ENCODE data around the gene SLC34A1.

Gene SLC34A1

DNA sequence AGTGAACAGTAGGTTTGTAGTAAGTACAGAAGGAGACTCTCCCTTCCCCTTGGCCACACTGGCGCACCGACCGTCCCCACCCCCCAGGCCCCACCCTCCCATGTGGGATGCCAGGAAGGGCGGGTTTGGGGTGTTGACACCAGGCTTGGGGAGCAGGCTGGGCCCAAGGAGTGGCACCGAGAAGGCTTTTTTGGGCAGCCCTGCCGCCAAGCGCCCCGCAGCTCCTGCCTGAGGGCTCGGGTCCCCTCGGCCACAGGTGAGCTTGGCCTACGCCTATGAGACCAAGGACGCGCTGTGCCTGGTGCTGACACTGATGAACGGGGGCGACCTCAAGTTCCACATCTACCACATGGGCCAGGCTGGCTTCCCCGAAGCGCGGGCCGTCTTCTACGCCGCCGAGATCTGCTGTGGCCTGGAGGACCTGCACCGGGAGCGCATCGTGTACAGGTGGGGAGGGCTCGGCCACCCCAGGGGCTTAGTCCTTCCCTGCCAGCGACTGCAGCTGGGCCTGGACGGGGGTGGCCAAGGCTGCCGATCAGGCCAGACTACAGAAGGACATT lies 49.5 kb downstream of the SLC34A1 start:
- no peak for DNase-seq

DNA sequence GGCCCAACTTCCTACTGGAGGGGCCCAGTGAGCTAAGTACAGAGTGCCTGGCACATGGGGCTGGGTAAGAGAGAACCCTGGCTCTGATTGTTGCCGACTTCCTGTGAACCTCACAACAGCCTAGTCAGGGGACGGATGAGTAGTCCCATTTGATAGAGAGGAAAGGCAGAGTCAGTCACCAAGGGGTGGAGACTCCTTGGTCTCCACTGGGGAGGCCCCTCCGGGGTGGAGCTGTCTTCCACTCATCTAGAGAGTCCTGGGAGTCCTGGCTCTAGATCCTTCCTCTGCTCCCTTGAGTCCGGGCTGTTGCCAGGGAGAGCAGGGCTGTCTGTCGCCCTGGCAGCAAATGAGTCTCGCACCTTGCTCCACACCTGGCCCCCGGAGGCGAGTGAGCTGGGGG lies 50.2 kb downstream of the SLC34A1 start:
- DNase-seq: no peak

DNA sequence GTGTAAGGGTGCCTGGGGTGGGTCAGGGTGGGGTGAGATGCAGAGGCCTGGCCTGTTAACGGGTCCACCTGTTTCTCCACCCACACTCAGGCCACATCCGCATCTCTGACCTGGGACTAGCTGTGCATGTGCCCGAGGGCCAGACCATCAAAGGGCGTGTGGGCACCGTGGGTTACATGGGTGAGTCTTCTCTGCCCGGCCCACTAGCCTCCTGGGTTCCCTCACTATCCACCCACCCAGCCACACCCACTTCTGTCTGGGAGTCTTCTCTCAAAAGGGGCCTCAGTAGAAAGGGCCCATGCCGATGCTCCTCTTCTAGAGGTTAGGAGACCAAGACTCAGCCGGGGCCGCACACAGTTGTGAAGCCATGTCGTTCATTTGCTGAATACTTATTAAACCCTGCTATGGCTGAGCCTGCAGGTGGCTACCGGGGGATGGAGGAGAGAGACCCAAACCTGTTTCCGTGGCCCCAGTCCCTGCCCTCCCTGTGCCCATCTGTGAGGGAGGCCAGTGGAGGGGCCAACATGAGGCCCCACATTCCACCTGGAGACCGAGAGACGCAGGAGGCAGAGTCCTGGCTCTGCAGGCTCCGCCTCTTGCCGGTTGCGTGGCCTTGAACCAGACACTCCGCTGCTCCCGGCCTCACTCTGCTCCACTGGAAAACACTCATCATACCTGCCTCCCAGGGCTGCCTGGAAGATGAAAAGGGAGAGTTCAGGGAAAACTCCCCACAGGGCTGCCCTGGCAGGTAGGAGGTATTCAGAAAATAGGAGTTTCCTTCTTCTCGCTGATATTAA lies 50.9 kb downstream of the SLC34A1 start:
- DNase-seq: no peak

DNA sequence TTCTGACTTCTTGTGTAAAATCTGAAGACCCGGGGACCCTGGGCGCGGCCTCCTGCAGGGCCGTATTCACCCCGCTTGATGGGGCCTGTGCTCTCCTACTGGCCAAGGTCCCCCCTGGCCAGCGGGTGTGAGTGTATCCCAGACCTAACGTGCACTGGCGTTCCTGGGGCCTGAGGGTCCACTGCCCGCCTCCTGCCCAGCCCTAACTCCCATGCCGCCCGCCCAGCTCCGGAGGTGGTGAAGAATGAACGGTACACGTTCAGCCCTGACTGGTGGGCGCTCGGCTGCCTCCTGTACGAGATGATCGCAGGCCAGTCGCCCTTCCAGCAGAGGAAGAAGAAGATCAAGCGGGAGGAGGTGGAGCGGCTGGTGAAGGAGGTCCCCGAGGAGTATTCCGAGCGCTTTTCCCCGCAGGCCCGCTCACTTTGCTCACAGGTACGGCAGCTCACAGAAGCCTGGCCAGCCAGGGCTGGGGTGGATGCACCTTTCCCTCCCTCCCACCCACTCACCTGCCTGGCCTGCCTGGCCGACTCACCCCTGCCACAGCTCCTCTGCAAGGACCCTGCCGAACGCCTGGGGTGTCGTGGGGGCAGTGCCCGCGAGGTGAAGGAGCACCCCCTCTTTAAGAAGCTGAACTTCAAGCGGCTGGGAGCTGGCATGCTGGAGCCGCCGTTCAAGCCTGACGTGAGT lies 51.8 kb downstream of the SLC34A1 start:
- no peak for DNase-seq

DNA sequence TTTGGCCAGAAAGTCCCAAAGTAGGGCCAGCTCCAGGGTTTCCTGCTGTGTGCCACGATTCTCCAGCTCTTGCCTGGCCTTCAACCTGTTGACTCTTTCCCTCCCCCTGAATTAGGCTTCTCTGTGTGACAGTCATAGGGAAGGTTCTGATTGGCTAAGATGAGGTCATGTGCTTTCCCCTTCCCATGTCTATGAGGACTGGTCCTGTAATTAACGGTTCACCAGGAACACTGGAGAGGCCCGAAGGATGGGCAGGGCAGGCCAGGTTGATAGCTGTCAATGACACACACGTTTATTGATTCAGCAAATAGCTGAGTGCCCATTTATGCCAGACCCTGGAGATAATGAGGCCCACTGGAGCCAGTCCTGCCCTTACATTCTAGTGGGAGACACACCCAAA lies 53.4 kb downstream of the SLC34A1 start:
- DNase-seq: no peak

DNA sequence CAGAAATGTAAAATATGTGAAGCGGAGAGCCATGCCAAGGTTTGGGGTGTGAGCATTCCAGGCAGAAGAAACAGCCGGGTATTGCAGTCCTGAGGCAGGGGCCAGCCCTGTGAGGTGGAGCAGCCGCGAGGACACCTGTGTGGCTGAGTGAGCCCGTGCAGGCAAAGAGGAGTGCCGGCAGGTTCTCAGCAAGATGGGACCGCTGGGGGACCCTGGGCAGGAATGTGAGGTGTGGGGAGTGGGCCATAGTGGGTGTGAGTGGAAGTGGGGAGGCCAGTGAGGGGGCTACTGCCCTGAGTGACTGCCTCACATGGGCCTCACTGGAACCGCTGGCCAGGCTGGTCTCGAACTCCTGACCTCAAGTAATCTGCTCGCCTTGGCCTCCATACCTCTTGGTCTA lies 54.2 kb downstream of the SLC34A1 start:
- DNase-seq: no peak

DNA sequence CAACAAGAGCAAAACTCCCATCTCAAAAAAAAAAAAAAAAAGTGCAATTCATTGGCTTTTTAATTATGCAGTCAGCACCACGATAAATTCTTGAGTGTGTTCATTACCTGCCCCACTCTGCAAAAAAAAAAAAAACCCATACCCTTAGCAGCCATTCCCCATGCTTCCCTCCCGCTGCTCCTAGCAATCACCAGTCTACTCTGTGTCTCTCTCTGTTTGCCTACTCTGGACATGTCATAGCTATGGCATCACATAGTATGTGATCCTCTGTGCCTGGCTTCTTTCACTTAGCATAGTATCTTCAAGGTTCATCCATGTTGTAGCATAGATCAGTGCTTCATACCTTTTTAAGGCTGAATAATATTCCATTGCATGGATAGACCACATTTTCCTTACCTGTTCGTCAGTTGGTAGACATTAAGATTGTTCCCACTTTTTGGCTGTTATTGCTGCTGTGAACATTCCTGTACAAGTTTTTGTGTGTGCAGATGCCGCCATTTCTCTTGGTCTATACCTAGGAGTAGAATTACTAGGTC lies 55.4 kb downstream of the SLC34A1 start:
- no peak for DNase-seq

DNA sequence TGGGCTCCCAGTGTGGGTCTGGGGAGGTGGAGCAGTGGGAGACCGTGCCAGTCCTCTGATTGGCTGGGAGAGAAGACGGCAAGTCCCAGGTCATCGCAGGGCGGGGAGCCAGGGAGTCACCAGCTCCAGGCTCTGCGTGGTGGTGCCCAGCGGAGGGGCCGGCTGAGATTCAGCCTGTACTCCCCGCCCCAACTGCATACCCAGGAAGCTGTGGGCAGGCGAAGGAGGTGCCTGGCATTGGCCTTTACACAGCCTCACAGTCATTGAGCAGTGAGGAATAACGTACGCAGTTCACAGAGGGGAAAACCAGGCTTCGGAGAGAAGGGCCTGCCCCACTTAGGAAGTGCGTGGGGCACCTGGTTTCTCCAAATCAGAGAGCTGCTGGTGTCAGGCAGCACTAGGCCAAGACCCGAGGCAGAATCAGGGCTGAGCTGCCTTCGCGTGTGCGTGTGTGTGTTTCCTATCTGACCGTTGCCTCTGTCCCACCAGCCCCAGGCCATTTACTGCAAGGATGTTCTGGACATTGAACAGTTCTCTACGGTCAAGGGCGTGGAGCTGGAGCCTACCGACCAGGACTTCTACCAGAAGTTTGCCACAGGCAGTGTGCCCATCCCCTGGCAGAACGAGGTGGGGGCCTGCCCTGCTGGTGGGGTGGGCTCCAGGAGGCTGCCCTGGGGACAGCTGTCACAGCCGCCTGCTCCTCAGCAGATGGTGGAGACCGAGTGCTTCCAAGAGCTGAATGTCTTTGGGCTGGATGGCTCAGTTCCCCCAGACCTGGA lies 56.2 kb downstream of the SLC34A1 start:
- no peak for DNase-seq

DNA sequence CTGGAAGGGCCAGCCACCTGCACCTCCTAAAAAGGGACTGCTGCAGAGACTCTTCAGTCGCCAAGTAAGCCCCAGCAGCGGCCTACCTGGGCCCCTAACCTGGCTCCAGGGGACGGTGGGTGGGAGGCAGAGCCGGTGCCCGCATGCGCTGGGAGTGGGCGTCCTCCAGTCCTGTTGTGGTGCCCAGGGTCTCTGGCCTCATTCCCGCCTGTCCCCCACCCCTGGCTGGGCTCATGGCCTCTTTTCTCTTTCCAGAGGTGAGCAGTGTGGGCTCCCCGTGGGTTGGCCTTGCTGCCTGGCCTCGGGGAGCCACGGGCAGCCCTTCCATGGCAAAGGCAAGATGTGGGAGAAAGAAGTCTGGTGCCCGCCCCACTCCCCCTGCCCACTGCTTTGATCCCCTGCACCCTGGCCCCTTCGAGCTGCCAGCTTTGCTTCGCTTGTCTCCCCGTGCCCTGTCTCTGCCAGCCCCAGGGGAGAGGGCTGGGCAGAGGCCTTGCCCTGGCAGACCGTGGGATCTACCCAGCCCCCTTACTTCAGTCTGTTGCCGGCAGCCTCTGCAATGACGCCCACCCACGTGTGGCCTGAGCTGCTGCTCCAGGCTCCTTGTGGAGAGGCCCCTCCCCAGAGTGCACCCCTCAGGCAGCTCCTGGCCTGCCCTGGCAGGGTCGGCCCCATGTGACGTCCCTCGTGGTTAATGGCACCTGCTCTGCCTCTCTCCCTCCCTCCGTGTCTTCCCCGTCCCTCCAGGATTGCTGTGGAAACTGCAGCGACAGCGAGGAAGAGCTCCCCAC lies 57.0 kb downstream of the SLC34A1 start:
- no peak for DNase-seq

DNA sequence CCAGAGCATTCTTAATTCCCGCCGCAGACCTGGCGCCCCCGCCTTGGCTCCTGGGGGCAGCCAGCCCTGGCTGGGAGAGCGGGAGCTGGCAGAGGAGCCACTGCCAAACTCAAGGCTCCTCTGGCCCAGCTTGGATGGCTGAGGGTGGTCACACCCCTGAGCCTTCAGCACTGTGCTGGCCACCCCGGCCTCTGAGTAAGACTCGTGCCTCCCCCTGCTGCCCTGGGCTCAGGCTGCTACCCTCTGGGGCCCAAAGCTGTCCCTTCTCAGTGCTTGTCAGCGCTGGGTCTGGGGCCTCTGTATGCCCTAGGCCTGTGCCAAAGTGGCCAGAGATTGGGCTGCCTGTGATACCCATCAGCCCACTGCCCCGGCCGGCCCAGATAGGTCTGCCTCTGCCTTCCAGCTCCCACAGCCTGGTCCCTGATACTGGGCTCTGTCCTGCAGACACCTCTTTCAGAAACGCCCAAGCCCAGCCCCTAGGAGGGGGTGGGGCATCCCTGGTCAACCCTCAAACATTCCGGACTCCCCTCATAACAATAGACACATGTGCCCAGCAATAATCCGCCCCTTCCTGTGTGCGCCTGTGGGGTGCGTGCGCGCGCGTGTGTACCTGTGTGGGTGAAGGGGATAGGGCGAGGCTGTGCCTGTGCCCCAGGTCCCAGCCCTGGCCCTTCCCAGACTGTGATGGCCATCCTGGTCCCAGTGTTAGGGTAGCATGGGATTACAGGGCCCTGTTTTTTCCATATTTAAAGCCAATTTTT lies 58.0 kb downstream of the SLC34A1 start:
- no peak for DNase-seq

DNA sequence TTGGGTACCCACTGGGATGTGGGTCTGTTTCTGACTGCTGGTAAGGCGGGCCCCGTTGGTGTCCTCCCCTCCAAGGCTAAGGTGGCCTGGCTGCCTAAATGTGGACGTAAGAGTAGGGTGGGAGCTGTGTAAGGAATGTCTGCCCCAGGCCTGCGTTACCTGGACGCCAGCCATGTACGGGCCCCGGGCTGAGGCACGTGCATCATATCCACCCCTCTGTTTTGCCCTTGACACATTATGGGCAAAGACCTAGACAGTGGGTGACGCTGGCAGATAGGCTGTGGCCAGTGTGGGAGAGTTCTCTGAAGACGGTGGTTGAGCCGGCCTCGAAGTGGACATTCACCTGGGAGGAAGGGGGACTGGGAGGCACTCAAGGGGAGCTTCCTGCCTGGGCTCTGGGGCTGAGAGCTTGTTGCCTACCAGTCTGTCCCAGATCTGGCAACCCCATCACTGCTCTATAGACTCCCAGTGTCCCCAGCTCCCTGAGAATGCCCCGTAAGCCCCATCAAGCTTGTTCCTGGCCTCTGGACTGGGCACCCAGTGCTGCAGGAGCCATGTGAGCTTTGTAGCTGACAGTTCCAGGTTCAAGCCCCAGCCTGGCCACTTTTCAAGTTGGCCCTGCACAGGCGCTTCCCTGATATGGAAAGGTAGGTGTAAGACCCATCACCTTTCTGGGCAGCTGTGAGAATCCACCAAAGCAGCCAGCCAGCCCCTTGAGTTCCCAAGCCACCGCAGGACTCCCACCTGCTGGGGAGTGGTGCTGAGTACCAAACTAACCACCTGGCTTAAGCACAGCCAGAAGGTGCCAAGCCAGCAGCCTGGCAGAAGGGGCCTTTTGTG lies 59.1 kb downstream of the SLC34A1 start:
- DNase-seq: no peak

DNA sequence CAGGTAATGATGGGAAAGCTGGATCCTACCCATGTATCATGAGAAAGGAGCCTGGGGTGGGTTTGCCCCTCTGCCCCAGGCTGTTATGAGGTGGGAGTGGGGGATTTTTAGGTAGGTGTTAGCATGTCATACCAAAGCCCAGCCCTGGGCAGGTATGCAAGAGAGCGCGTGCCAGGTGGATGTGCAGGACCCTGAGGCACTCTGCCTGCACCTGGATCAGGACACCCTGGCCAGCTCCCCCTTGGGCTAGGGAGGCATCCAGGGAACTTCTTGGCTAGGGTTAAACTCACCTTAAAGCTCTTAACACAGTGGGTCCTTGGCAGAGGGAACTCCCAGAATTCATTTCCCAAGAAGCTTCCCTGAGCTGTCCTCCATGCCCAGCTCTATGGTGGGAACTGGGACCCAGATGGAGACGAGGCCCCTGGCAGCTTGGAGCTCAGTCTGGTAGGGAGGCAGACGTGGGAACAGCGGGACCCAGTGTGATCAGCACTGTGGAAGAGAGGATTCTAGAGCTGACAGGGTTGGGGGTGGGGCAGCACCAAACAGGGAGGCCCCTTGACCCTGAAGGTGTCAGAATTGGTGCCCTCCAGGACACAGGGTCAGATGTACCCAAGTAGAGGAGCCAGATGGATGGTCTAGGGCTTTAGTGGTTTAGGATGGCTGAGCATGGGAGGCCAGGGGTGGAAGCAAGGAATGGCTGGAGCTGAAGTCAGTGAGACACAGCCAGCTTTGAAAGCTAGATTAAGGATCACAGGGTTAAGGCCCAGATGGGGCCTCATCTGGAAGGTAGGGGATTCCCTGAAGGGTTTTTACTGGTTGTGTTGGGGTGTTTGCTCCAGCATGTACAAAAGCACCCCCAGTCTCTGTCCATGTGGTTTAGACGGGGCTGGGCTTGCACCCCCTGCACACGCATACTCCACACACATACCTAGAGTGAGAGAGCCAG lies 60.1 kb downstream of the SLC34A1 start:
- DNase-seq: no peak

DNA sequence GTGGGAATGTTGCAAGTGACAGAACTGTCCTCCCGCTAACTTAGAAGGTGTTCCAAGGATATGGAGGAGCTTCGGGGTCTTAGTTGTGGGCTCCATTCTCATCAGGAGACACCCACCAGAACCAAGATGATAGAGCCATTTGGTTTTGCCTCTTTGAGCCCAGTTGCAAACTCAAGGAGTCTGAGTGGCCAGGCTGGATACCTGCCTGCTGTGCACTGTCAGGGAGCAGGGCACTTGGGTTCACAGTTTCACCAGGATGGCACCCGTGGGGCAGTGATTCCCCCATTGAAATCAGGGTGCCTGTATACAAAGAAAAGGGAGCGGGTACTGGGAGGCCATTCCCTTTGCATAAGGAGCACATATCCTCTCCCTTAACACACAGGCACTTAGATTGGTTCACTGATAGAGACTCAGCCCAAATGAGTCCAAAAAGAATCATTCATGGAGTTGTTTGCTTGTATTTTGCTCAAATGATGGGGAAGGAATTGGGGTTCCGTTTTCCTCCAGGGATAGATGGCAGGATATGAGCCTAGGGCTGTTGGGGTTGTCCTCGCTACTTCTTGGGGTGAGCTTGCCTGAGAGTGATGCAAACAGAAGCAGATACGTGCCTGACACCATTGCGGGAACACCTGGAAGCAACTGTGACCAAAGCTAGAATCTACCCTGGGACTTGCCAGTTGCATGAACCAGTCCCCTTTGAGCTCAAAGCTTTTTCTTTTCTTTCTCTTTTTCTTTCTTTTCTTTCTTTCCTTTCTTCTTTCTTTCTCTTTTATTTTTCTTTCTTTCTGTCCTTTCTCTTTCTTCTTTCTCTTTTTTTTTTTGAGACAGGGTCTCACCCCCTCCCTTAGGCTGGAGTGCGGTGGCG lies 61.0 kb downstream of the SLC34A1 start:
- no peak for DNase-seq

DNA sequence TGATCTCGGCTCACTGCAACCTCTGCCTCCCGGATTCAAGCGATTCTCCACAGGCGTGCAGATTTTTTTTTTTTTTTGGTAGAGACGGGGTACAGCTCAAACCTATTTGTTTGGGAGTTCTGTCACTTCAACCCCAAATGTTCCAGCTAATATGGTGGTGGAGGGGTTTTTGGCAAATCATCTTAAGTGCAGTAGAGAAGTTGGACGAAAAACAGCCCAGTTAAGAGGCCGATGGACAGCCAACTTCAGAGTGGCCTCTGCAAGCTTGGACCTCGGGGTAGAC lies 61.6 kb downstream of the SLC34A1 start:
- DNase-seq: no peak

DNA sequence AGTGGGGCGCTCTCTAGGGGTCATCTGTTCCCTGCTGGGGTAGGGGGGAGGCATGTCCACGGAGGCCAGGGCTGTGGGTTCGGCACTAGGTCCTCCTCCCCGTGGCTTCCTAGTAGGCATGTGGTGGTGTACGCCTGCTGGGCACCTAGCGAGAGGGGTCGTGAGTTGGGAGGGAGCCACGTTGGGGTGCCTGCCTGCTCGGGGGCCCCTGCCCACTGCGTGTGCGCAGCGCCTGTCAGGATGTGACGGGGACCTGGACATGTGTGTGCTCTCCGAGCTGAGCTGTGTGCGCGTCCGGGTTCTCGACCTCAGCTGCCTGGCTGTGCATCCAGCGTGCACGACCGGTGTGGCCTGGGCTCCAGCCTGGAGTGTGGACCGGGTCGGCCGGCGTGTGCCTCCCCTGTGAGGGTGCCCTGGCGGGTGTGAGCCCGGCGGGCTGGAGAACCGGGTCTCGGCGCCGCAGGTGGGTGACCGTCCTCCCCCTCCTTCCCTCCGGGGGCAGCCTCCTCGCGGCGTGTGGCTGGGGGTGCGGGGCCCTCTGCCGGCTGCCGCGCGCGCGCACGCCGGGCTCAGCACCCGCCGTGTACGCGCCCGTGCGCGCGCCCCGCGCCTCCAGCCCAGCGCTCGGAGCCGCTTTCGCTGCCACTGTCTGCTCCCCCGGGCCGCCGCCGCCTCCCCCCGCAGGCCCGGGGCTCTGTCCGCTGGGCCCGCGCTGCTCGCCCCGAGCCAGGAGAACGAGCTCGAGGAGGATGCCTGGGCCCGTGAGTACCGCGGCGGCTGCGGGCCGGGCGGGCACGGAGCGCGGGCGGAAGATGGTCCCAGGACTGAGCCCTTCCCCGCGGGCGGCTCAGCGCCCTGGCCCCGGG lies 62.2 kb downstream of the SLC34A1 start, which contains the start of gene PRR7:
Gene PRR7 (plus strand): TSS at position 615 of the 866 bp plus-strand sequence. CDS start 8,254 bp downstream, outside the sequence.
- peak; percentile 52 for DNase-seq

DNA sequence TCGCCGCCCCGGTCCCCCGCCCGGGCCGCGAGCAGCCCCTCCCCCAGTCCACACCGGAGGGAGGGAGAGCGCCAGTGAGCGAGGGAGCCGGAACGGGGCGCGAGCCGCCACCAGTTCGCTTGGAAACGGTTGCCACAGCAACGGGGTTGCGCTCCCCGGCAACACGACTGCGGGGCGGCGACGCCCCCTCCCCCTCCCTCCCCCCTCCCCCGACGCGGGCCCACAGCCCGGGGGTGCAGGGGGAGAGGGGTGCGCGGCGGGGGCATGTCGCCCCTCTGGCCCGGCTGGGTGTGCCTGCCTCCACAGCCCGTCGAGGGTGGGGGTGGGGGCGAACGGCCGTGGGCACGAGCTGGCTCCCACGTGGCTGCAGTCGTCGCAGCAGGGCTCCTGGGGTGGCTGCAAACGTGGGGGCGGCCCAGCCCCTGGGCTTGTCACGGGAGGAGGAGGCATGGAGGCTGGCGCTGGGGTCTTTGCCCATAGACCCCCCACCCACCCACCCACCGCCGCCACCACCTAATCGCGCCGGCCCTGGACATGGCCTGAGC lies 62.9 kb downstream of the SLC34A1 start:
- peak; percentile 34 for DNase-seq

DNA sequence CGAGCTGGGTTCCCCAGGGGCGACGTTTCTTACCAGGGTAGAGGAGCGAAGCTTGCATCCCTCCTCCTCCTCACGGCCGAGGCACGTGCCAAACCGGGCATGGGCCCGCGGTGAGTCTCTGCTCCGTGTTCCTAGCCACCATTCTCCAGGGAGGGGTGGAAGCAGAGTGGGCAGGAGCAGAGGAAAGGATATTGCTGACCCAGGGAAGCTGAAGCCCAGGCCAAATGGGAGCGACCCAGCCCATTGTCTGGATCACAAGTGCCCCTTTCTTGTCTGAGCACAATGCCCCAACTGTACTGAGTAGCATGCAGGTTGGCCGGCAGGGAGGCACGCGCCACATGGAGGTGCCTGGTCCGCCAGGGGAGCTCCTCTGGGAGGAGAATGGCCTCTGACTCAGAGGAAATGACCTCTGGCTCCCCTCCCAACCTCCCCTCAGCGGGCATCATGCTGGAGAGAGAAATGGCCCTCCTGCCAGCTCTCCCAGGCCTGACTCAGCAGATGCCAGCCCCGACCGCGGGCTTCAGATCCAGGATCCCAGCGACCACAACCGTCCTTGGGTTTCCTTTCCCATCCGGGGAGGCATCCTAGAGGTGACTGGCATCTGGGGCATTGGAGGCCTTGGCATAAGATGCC lies 63.5 kb downstream of the SLC34A1 start:
- no peak for DNase-seq
